GM21381 (cell line): ENCODE results near the gene MTMR2.

ENCODE experiments used
- ATAC-seq: cut with Tn5 transposase; IDR thresholded peaks from one replicate; pipeline ENCODE4 v1.9.1; 2021; ENCODE audit warnings: mild to moderate bottlenecking, moderate library complexity; ENCODE audit not compliant: unreplicated experiment

Gene MTMR2

DNA sequence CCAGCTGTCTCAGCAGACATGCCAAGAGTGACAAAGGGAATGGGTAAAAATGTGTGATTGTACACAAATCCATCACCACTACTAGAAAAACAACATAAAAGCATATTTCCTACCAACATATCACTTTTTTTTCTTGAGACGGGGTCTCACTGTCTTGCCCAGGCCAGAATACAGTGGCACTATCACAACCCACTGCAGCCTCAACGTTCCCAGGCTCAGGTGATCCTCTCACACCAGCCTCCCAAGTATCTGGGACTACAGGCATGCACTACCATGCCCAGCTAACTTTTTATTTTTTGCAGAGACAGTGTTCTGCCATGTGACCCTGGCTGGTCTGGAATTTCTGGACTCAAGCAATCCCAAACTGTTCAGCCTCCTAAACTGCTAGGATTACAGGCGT, 5.2 kb downstream of the MTMR2 start:
- ATAC-seq: no peak

- no peak for ATAC-seq
These were observed 5.9 kb downstream of the MTMR2 start for GRCh38 chr11:95918056-95918455.

GRCh38 chr11:95917193-95918036, 6.5 kb downstream of the MTMR2 start:
- no peak for ATAC-seq

- ATAC-seq: no peak
These were observed 7.9 kb downstream of the MTMR2 start for GRCh38 chr11:95916049-95916448.

- ATAC-seq: no peak
These were observed 8.9 kb downstream of the MTMR2 start for GRCh38 chr11:95915051-95915450.

DNA sequence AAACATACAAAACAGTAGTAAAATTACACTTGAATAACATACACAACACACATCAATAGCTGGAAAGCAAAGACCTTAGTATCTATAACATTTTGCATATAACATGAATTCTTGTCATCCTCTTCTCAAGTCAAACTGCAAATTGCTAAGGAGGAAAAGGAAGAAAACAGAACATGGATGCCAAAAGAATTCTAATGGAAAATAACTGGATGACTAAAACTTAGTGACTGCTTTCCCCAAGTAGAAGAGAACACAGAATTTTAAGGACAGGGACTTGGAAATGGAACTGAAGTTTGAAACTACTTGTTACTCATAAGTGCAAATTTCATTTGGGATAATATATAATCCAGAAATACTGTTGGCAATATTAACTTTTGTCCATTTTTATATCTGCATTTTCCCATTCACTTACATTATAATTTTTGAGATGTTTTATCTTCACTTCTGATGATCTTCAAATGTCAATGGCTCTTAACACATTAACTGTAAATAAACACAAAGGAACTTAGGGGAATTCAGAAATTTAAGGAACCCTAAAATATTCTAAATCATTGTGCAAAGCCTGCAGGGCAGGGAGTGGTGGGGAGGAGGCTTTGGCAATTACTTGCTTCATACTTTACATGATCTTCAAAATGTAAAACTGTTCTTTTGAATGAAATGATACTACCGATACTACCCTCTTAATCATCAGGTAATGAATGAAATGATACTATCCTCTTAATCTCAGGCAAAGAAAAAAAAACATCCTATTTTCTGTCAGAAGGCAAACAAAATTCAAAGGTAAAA, 9.9 kb downstream of the MTMR2 start:
- no peak for ATAC-seq

DNA sequence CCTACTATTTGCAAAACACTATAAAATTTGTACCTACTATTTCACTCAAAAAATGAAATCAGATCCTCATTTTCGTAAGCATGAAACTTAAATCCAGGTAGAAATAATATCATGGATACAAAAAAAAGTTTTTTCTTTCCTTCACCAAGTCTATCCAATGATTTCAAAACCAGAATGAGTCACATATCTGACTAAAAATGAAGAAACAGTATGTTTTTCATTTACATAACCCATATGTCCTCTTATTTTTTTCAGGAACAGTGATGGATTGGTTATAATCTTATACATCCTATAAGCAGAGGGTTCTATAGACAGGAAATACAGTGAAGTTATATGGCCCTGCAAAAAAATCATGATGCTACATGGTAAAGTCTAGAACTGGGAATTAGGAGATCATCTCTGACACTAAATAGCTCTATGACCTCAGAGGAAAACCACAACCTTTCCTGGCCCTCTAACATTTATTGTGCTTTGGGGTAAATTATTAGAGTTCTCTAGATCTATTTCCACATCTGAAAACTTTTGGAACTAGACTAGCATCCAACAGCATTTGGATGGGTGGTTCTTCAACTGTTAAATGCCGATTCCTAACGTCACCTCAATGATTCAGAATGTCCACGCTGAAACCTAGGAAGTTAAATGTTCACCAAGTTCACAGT, 10.9 kb downstream of the MTMR2 start:
- no peak for ATAC-seq

- no peak for ATAC-seq
These were observed 12.5 kb downstream of the MTMR2 start for GRCh38 chr11:95911369-95911759.

GRCh38 chr11:95910638-95911368, 13.1 kb downstream of the MTMR2 start:
- ATAC-seq: no peak

DNA sequence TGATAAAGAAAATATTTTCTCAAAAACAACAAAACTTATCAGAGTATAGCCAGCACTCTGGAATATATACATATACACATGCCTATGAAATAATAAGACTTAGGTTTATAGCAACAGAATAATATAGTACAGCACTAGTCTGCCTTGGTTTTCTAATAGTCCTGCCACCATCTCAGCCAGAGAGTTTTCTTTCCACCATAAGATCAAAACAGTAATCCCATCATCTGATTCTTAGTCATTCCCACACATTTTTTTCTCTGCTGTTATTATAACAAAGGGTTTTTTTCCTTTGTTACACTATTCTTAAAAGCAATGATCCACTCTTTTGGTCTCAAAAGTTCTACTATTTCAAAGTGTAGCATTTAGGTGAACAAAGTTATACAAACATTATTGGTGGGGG, 15.1 kb downstream of the MTMR2 start:
- no peak for ATAC-seq

GRCh38 chr11:95907476-95907875, 16.4 kb downstream of the MTMR2 start:
- ATAC-seq: no peak

- ATAC-seq: no peak
These were observed 19.8 kb downstream of the MTMR2 start for GRCh38 chr11:95904009-95904650.

DNA sequence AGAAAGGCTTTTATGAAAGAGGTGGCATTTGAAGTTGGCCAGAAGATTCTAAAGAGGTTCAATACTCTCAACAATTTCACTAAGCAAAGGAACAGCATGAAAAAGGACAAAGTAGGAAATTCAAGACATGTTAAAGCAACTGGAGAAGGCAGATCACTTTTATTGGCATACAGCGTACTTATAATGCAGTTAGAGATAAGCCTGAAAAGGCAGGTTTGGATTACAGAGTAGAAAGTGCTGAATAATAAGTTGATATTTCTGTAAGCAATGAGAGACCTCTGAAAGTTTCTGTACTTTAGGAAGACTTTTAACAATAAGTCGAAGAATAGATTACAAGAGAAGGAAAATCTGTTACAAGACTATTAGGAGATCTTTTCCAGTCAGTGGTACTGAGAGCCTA, 25.1 kb downstream of the MTMR2 start:
- ATAC-seq: no peak

GRCh38 chr11:95897731-95898130, 26.2 kb downstream of the MTMR2 start:
- ATAC-seq: no peak

GRCh38 chr11:95895815-95896214, 28.1 kb downstream of the MTMR2 start:
- ATAC-seq: no peak

DNA sequence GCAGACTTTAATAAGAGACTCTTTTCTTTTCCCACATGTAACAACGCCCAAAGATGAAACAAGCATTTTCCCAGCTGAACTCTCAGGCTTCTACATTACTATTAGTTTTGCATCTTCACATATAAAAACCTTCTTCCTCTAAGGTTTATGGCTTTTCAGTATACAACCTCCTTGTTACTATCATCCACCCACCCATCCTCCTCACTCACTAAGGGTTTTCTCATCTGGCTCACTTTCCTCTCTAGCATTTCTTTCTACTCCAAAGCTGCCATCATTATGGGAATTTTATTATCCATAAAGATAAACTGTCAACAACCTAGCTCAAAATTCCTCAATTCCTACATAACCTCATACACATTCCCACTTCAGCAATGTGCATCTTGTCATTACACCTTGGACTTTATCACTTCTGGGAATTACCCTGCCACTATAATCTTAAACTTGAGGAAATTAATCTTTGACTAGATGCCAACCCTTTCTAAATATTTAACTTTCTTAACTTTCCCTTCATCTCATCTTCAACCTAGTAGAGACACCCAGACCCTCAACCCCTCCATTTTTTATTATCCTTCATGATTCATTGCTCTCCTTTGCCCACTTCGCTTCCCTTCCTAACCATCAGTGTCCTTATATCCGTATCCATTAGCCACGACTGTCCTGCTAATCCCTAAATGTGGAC, 30.9 kb downstream of the MTMR2 start:
- no peak for ATAC-seq

GRCh38 chr11:95892492-95892891, 31.4 kb downstream of the MTMR2 start:
- ATAC-seq: no peak

GRCh38 chr11:95891423-95892170, 32.3 kb downstream of the MTMR2 start:
- peak; percentile 46 for ATAC-seq

GRCh38 chr11:95888852-95889251, 35.1 kb downstream of the MTMR2 start:
- no peak for ATAC-seq
